PFSK-1 (cell line): ENCODE measurements around the gene UBE2L3.

Experiments
- FOXP2 ChIP-seq: optimal IDR thresholded peaks from 2 replicates; pipeline ENCODE3; 2011; ENCODE audit warnings: borderline replicate concordance, control low read depth, inconsistent platforms; ENCODE audit not compliant: insufficient read depth; ENCODE audit errors: extremely low read length, extremely low read depth
- POLR2AphosphoS5 ChIP-seq: IDR thresholded peaks from 2 replicates; pipeline ENCODE4 v1.6.1; 2012; ENCODE audit warnings: low read depth, mild to moderate bottlenecking, control low read depth, low read length, moderate library complexity
- REST ChIP-seq, 2 experiments: IDR thresholded peaks; 2 replicates each; pipeline versions ENCODE4 v1.6.1 to v1.8.0; 2011 to 2012; ENCODE audit warnings: low read depth in 2 of 2, low read length in 2 of 2, control low read depth in 1 of 2, inconsistent platforms in 1 of 2, mild to moderate bottlenecking in 1 of 2, moderate library complexity in 1 of 2; ENCODE audit not compliant: insufficient read depth in 1 of 2
- SIN3A ChIP-seq: IDR thresholded peaks from 2 replicates; pipeline ENCODE4 v1.6.1; 2012; ENCODE audit warnings: mild to moderate bottlenecking, low read length, moderate library complexity, borderline replicate concordance; ENCODE audit not compliant: insufficient read depth

- no peak for TF ChIP-seq REST (IDR thresholded peaks at IDR 0.05; ENCODE audit: insufficient read depth in 1 of 2, low read depth in 2 of 2, low read length in 2 of 2)
- no peak for TF ChIP-seq SIN3A
- TF ChIP-seq POLR2AphosphoS5 = no peak
- TF ChIP-seq FOXP2 = no peak
These were observed 3.6 kb upstream of the UBE2L3 start for GRCh38 chr22:21563912-21564311.
